Trophoblast cell (in vitro differentiated cells and primary cell): ENCODE data around the gene ERF.

Experiments used
- DNase-seq, 2 donors: peaks; one replicate each; pipeline ENCODE4 v3.0.0-alpha.2; 2016
- H2AFZ ChIP-seq: 2 replicates; pipeline ENCODE4 v1.6.1; 2013; ENCODE audit warnings: low read length, moderate library complexity, mild to moderate bottlenecking; ENCODE audit not compliant: insufficient read depth, poor library complexity
- H2AK5ac ChIP-seq: 2 replicates; pipeline ENCODE4 v1.6.1; 2013; ENCODE audit warnings: mild to moderate bottlenecking, low read length
- H2BK120ac ChIP-seq: 2 replicates; pipeline ENCODE4 v1.6.1; 2013; ENCODE audit warnings: low read length, mild to moderate bottlenecking, moderate library complexity; ENCODE audit not compliant: insufficient read depth, poor library complexity
- H2BK12ac ChIP-seq: 2 replicates; pipeline ENCODE4 v1.6.1; 2013; ENCODE audit warnings: mild to moderate bottlenecking, low read length, moderate library complexity
- H2BK5ac ChIP-seq: 2 replicates; pipeline ENCODE4 v1.6.1; 2013; ENCODE audit warnings: low read length, low read depth, moderate library complexity, mild to moderate bottlenecking; ENCODE audit not compliant: poor library complexity
- H3K14ac ChIP-seq: 2 replicates; pipeline ENCODE4 v1.6.1; 2013; ENCODE audit warnings: mild to moderate bottlenecking, low read length
- H3K18ac ChIP-seq: 2 replicates; pipeline ENCODE4 v1.6.1; 2013; ENCODE audit warnings: mild to moderate bottlenecking, low read length
- H3K23ac ChIP-seq: 2 replicates; pipeline ENCODE4 v1.6.1; 2013; ENCODE audit warnings: low read length
- H3K27ac ChIP-seq: 2 replicates; pipeline ENCODE4 v1.5.1; 2013; ENCODE audit warnings: low read depth, mild to moderate bottlenecking, inconsistent platforms, low read length, moderate library complexity
- H3K27me3 ChIP-seq: 2 replicates; pipeline ENCODE4 v1.6.1; 2013; ENCODE audit warnings: inconsistent platforms, mild to moderate bottlenecking, low read length, moderate library complexity; ENCODE audit not compliant: insufficient read depth
- H3K36me3 ChIP-seq, 2 experiments: 1 replicate in 1 of 2; 2 replicates in 1 of 2; pipeline ENCODE4 v1.6.1; 2013; ENCODE audit warnings: low read length in 2 of 2, mild to moderate bottlenecking in 2 of 2, moderate library complexity in 1 of 2; ENCODE audit not compliant: insufficient read depth in 2 of 2, control insufficient read depth in 1 of 2
- H3K4ac ChIP-seq: 2 replicates; pipeline ENCODE4 v1.6.1; 2013; ENCODE audit warnings: low read depth, mild to moderate bottlenecking, low read length, moderate library complexity
- H3K4me1 ChIP-seq, 2 experiments: 1 replicate in 1 of 2; 2 replicates in 1 of 2; pipeline ENCODE4 v1.6.1; 2013; ENCODE audit warnings: low read length in 2 of 2, mild to moderate bottlenecking in 2 of 2, moderate library complexity in 1 of 2; ENCODE audit not compliant: insufficient read depth in 2 of 2, control insufficient read depth in 1 of 2
- H3K4me2 ChIP-seq: 2 replicates; pipeline ENCODE4 v1.6.1; 2013; ENCODE audit warnings: inconsistent platforms, mild to moderate bottlenecking, low read length, moderate library complexity
- H3K4me3 ChIP-seq: 2 replicates; pipeline ENCODE4 v1.5.1; 2013; ENCODE audit warnings: mild to moderate bottlenecking, low read depth, low read length, inconsistent platforms
- H3K79me1 ChIP-seq: one replicate; pipeline ENCODE4 v1.6.1; 2013; ENCODE audit warnings: low read length
- H3K79me2 ChIP-seq: 2 replicates; pipeline ENCODE4 v1.6.1; 2013; ENCODE audit warnings: low read length, mild to moderate bottlenecking; ENCODE audit not compliant: control insufficient read depth, insufficient read depth, poor library complexity
- H3K9ac ChIP-seq: 2 replicates; pipeline ENCODE4 v1.6.1; 2013; ENCODE audit warnings: mild to moderate bottlenecking, low read length
- H3K9me3 ChIP-seq: 2 replicates; pipeline ENCODE4 v1.6.1; 2013; ENCODE audit warnings: low read depth, mild to moderate bottlenecking, control low read depth, inconsistent platforms, low read length; ENCODE audit not compliant: insufficient read depth
- H4K12ac ChIP-seq: 2 replicates; pipeline ENCODE4 v1.6.1; 2013; ENCODE audit warnings: low read depth, mild to moderate bottlenecking, low read length, moderate library complexity
- H4K8ac ChIP-seq: 2 replicates; pipeline ENCODE4 v1.6.1; 2013; ENCODE audit warnings: low read depth, mild to moderate bottlenecking, low read length, moderate library complexity
- H4K91ac ChIP-seq: one replicate; pipeline ENCODE4 v1.6.1; 2013; ENCODE audit warnings: low read depth, mild to moderate bottlenecking, low read length, moderate library complexity
- WGBS: extraction: QIAGEN DNeasy Blood & Tissue Kit; methylation state at CpG from one replicate; pipeline ENCODE4 v1.1.7; 2013; ENCODE audit warnings: missing lambda C conversion rate; ENCODE audit not compliant: insufficient read length, insufficient coverage; ENCODE audit errors: extremely low coverage; 5-methylcytosine and 5-hydroxymethylcytosine counted together

The ERF gene

DNA sequence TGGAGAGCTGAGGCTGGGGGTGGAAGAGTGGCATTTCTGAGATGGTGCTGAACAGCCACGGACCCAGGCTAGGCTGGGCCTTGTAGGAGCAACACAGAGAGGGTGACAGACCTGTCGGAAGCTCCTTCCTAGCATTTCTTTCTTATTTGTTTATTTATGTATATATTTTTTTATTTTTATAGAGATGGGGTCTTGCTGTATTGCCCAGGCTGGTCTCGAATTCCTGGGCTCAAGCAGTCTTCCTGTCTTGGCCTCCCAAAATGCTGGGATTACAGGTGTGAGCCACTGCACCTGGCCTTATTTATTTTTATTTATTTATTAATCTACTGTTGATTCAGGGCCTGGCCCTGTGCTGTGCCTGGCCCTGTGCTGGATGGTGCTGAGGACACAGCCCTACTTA lies 20.6 kb upstream of the ERF start:
- Histone ChIP-seq H2AFZ (no peak overlapping the region), H4K91ac (no peak overlapping the region), H3K36me3 (peaks cover 35 to 41% of the 10 kb centered on the region in 2 experiments), H3K79me2 (peaks cover 1% of the 10 kb centered on the region), H2BK5ac (no peak overlapping the region), H3K4me2 (no peak overlapping the region), H3K14ac (no peak overlapping the region), H2BK120ac (no peak overlapping the region), H3K27ac (no peak overlapping the region), H4K8ac (no peak overlapping the region), H3K9ac (no peak overlapping the region), H2AK5ac (no peak overlapping the region), H3K18ac (peak overlapping the region; percentile 21), H3K4me3 (no peak overlapping the region), H2BK12ac (no peak overlapping the region), H3K27me3 (no peaks in the 10 kb centered on the region), H3K79me1 (peaks cover 9% of the 10 kb centered on the region), H3K4me1 (peaks cover 12 to 17% of the 10 kb centered on the region in 2 experiments), H3K9me3 (peaks cover 2% of the 10 kb centered on the region), H3K23ac (no peak overlapping the region), H4K12ac (no peak overlapping the region), H3K4ac (no peak overlapping the region)
- WGBS, result no CpG with 5 or more reads among the region's 3 CpGs
- no peak for DNase-seq

GRCh38 chr19:42275103-42275502 lies 20.2 kb upstream of the ERF start:
- Histone ChIP-seq H4K12ac (no peak overlapping the region), H3K9me3 (peaks cover 3% of the 10 kb centered on the region), H2BK5ac (no peak overlapping the region), H2AFZ (no peak overlapping the region), H3K79me1 (peaks cover 8% of the 10 kb centered on the region), H3K4ac (no peak overlapping the region), H4K8ac (no peak overlapping the region), H3K4me1 (peaks cover 15 to 20% of the 10 kb centered on the region in 2 experiments), H3K27ac (no peak overlapping the region), H3K36me3 (peaks cover 35 to 41% of the 10 kb centered on the region in 2 experiments), H2BK12ac (no peak overlapping the region), H3K4me2 (no peak overlapping the region), H3K9ac (no peak overlapping the region), H2BK120ac (no peak overlapping the region), H3K4me3 (no peak overlapping the region), H3K79me2 (peaks cover under 1% of the 10 kb centered on the region), H2AK5ac (no peak overlapping the region), H3K14ac (no peak overlapping the region), H3K27me3 (no peaks in the 10 kb centered on the region), H3K18ac (peak overlapping the region; percentile 21), H3K23ac (no peak overlapping the region), H4K91ac (no peak overlapping the region)
- DNase-seq, result no peak
- no CpG with 5 or more reads among the region's 7 CpGs for WGBS

GRCh38 chr19:42274065-42274682 lies 19.2 kb upstream of the ERF start:
- no peak overlapping the region for H3K14ac ChIP-seq
- H2BK5ac ChIP-seq, result no peak overlapping the region
- DNase-seq, result no peak
- H3K4me1 ChIP-seq, result peaks cover 18 to 24% of the 10 kb centered on the region in 2 experiments
- H4K91ac ChIP-seq, result no peak overlapping the region
- peaks cover 11% of the 10 kb centered on the region for H3K79me1 ChIP-seq
- no peak overlapping the region for H4K12ac ChIP-seq
- H3K9me3 ChIP-seq, result peaks cover 3% of the 10 kb centered on the region
- WGBS, result no CpG with 5 or more reads among the region's 22 CpGs
- H3K4me2 ChIP-seq, result no peak overlapping the region
- no peak overlapping the region for H3K27ac ChIP-seq
- H3K4me3 ChIP-seq, result no peak overlapping the region
- no peak overlapping the region for H3K18ac ChIP-seq
- no peak overlapping the region for H3K4ac ChIP-seq
- H2AFZ ChIP-seq, result no peak overlapping the region
- no peak overlapping the region for H4K8ac ChIP-seq
- H3K79me2 ChIP-seq, result peaks cover 7% of the 10 kb centered on the region
- no peak overlapping the region for H2BK12ac ChIP-seq
- H3K23ac ChIP-seq, result no peak overlapping the region
- no peaks in the 10 kb centered on the region for H3K27me3 ChIP-seq
- H3K9ac ChIP-seq, result no peak overlapping the region
- no peak overlapping the region for H2BK120ac ChIP-seq
- H3K36me3 ChIP-seq, result peaks cover 35 to 41% of the 10 kb centered on the region in 2 experiments
- H2AK5ac ChIP-seq, result no peak overlapping the region

DNA sequence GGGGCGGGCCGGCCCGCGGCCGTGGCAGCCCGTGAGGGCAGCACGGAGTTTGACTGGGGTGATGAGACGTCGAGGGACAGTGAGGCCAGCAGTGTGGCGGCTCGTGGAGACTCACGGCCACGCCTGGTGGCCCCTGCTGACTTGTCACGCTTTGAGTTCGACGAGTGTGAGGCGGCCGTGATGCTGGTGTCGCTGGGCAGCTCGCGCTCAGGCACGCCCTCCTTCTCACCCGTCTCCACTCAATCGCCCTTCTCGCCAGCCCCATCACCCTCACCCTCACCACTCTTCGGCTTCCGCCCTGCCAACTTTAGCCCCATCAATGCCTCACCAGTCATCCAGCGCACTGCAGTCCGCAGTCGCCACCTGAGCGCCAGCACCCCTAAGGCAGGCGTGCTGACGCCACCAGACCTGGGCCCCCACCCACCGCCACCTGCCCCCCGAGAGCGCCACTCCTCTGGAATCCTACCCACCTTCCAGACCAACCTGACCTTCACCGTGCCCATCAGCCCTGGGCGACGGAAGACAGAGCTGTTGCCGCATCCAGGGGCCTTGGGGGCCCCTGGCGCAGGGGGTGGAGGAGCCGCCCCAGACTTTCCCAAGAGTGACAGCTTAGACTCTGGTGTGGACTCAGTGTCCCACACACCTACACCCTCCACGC lies 18.6 kb upstream of the ERF start:
- Histone ChIP-seq H2AK5ac (no peak overlapping the region), H4K91ac (no peak overlapping the region), H3K14ac (no peak overlapping the region), H2BK5ac (no peak overlapping the region), H3K4ac (no peak overlapping the region), H2AFZ (no peak overlapping the region), H2BK12ac (no peak overlapping the region), H3K79me1 (peaks cover 11% of the 10 kb centered on the region), H3K9me3 (peaks cover 3% of the 10 kb centered on the region), H4K12ac (no peak overlapping the region), H2BK120ac (no peak overlapping the region), H3K27ac (no peak overlapping the region), H3K4me2 (no peak overlapping the region), H3K79me2 (peaks cover 7% of the 10 kb centered on the region), H3K9ac (no peak overlapping the region), H3K23ac (no peak overlapping the region), H3K4me1 (peaks cover 16 to 22% of the 10 kb centered on the region in 2 experiments), H4K8ac (no peak overlapping the region), H3K27me3 (no peaks in the 10 kb centered on the region), H3K4me3 (peak overlapping the region; percentile 10), H3K36me3 (peaks cover 35 to 41% of the 10 kb centered on the region in 2 experiments), H3K18ac (no peak overlapping the region)
- DNase-seq, result no peak
- WGBS, result 100% methylated on average over 4 of the region's 43 CpGs
